Fibroblast of upper back skin (primary cell): Measurements from ENCODE around the gene C1D.
A peak's percentile ranks its signal among the peaks of the same experiment; 100 is the strongest.

Experiments used
- DNase-seq: peaks from one replicate; pipeline ENCODE4 v3.0.0-alpha.2; 2013

C1D gene

GRCh38 chr2:68057658-68058396 lies 5.0 kb downstream of the C1D start:
- DNase-seq: no peak

DNA sequence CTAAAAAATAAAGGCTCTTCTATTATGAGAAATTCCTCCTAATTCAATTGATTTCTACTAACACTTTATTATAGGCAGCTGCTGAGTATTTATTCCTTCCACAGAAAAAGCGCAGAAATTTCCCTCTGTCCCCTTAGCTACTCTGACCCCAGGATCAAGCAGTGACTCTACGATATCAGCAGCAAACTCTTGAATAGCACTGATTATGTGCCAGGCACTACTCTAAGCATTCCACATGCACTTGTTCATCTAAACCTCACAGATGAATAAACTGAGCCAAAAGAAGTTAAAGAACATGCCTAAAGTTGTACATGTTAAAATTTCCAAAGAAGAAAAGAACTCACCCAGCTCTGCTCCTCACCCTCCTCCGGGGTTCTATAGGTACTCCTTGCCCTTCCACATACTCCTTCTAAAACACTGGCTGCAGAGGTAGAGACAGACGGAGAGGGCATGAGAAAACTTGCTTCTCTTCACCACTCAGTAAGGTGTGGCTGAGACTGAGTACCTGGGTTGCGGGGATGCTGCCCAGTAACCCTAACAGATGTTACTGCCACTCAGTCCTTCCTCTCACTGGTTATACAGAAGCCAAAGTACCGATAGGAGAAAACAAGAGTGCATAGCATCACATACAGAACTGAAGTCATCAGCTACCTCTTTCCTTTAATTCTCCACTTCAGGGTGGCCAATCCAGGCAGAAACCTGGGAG lies 9.9 kb downstream of the C1D start:
- no peak for DNase-seq

DNA sequence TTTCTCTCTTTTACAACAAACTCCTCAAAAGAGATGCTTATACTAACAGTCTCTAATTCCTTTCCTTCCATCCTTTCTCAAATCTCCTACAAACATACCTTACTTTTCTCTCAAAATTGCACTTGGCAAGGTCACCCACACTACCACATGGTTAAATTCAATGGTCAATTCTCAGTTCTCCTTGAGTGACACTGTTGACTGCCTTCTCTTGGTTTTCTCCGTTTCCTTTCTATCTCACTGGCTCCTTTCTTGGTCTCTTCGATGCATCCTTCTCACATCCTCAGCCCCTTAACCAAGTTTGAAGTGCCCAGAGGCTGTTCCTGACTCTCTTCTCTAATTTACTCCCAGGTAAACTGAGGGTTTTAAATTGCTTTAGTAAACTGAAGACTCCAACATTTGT lies 12.5 kb downstream of the C1D start:
- DNase-seq: no peak

GRCh38 chr2:68046642-68047240 lies 16.1 kb downstream of the C1D start:
- DNase-seq: no peak

- DNase-seq: no peak
Observed at GRCh38 chr2:68046224-68046623, 16.6 kb downstream of the C1D start.

DNA sequence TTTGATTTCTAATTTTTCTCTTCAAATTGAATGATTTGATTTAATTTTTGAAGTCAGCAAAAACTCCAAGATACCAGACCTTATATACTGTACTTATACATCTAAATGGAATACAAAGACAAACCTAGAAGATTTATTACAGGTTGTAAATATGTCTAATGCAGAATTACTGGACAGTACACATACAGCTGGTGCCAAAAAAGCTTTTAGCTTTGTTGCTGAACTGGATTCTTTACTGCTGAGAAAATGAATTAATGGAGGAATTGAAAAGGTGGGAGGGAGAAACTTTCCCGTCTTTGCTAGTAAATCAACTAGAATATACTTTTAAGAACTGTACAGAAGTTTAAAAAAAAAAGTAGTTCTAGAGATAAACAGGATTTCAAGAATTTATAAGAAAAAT lies 17.5 kb downstream of the C1D start:
- peak; percentile 39 for DNase-seq

DNA sequence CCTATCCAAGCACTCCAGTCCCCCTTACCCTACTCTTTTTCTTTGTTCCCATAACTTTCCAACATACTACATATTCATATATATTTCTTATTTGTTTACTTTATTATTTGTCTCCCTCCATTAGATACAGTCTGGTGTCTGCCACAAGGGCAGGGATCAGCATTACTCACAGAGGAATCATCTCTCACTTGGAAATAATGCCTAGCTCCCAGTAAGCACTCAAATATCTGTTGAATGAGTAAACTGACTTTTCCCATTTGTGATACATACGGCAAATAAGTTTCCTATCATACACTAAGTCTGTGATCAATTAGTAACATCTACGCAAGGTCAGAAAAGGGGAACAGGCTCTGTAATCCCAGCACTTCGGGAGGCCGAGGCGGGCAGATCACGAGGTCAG lies 18.7 kb downstream of the C1D start:
- peak; percentile 74 for DNase-seq

- DNase-seq: no peak
Observed at GRCh38 chr2:68043695-68044094, 19.1 kb downstream of the C1D start.

DNA sequence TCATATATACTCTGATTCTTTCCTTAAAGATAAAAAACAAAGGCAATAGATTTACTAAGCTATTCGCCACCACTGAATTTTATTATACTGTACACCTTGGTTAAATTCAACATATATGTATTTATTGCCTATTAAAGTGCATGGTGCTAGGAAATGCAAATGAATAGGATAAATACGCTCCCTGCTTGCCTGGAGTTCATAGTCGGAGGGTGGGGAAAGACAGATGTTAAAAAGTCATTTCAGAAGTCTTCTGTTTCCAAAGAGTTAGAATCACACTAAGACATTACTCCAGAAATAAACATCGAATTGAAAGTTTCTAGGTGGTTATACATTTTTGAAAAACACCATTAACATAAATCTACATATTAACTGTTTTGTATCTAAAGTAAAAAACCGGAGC lies 19.8 kb downstream of the C1D start:
- no peak for DNase-seq

- no peak for DNase-seq
Observed at GRCh38 chr2:68041704-68042245, 21.0 kb downstream of the C1D start.

- peak; percentile 10 for DNase-seq
Observed at GRCh38 chr2:68040078-68040477, 22.7 kb downstream of the C1D start.

GRCh38 chr2:68039317-68039716 lies 23.5 kb downstream of the C1D start:
- DNase-seq: no peak

DNA sequence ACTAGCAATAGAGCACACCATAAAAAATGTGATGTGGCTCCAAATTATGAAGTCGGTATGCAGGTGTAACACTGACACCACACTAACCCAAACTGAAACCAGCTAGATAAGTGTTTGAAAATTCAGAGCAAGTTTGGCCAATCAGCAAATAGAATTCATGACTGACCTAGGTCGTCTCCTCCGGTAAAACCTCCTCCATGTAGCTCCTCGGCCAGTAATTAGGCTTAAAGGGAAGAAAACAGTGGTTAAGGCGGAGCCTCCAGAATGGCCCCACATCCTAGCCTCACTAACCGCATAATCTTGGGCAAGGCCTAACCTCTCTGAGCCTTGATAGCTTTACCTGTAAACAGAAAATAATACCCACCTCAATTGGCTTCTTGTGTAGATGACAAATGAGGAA lies 30.1 kb downstream of the C1D start:
- no peak for DNase-seq

- peak; percentile 73 for DNase-seq
Observed at GRCh38 chr2:68031542-68032160, 31.2 kb downstream of the C1D start.

DNA sequence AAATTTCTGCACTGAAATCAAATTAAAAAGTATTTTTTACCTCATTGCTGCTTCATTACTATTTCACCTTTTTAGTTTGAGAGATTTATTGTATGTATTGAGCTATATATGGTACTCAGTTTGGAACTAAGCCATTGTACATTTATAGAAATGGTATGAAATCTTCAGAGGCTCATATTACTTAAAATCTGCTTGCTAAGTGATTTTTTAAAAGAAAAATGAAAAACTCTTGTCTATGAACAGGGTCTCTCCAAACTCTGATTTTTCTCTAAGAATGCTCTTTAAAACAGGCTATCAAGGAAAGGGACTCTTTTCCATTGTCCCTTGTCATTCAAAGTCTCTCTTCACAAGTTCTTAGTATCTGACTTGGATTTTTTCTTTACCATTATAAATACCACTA lies 31.8 kb downstream of the C1D start:
- DNase-seq: peak; percentile 20

- no peak for DNase-seq
Observed at GRCh38 chr2:68030529-68030928, 32.3 kb downstream of the C1D start.

- peak; percentile 40 for DNase-seq
Observed at GRCh38 chr2:68027959-68028358, 34.8 kb downstream of the C1D start.

- DNase-seq: no peak
Observed at GRCh38 chr2:68024450-68024849, 38.4 kb downstream of the C1D start.

DNA sequence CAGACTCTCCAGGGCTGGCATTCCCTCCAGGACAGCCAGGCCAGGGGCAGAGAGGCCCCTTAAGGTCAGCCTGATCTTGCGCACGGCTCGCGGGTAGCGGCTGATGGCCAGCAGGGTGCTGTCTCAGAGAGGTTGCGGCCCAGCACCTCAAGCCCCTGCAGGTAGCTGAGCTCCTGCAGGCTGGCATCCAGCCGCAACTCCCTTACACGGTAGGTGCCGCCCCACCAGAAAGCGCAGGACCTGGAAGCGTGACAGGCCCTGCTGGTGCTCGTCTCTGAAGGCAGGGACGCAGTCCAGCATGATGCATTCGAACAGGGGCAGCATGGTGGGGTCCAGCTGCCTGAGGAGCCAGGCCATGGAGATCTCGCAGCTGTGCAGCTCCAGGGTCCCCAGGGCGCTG lies 38.9 kb downstream of the C1D start:
- no peak for DNase-seq

DNA sequence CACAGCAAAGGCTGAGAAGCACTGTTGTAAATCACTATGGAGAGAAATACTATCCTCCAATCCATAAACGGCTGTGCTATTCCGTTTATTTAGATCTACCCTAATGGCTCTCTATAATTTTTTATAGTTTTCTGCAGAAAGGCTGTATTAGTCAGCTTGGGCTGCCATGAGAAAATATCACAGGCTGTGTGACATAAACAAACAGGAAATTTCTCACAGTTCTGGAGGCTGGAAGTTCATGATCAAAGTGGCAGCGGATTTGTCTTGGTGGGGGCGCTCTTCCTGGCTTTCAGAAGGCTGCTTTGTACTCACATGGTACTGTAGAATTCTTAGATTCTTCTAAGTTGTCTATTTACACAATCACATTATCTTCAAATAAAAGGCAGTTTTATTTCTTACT lies 44.1 kb downstream of the C1D start:
- DNase-seq: no peak

DNA sequence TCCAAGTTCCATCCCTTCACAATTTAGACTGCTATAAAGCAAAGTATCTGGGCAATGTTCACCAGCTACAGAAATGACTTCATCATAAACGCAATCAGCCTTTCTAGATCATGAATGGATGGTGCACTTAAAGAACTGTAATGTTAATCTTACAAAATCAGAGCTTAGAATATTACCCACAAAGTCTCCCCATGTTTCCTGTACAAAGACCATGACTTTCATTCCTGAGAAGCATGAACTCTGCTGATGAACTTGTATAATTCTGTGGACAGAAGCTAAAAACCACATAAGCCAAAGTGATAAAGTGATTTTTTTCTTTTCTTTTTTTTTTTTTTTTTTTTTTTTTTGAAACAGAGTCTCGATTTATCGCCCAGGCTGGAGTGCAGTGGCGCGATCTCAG lies 53.3 kb downstream of the C1D start:
- DNase-seq: no peak

DNA sequence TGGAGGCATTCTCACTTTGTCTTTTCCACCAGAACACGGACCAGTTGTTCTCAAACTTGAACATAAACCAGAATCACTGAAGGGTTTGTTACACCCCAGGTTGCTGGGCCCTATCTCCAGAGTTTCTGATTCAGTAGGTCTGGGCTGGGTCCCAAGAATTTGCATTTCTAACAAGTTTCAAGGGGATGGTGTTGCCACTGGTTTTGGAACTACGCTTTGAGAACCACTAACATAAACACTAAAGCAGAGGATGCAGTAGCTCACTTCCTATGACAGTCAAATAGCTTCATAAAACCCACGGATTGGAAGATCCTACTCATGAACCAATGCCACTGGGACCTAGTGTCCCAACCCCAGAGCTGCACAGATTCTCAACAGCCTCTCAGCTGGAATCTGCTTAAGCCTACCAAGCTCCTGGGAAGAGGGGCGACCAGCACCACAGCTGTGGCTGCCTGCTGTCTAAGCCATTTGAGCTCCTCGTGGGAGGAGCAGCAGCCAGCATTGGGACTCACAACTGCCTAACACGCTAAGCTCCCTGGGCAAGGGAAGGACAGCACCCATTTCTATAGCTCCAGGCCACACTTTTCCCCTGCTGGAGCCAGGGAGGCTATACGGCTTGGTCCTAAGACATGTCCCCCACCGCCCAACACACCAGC lies 62.5 kb downstream of the C1D start:
- no peak for DNase-seq

GRCh38 chr2:67999332-67999731 lies 63.5 kb downstream of the C1D start:
- DNase-seq: no peak
